ENCODE measurements around the gene DIP2A.

DNA sequence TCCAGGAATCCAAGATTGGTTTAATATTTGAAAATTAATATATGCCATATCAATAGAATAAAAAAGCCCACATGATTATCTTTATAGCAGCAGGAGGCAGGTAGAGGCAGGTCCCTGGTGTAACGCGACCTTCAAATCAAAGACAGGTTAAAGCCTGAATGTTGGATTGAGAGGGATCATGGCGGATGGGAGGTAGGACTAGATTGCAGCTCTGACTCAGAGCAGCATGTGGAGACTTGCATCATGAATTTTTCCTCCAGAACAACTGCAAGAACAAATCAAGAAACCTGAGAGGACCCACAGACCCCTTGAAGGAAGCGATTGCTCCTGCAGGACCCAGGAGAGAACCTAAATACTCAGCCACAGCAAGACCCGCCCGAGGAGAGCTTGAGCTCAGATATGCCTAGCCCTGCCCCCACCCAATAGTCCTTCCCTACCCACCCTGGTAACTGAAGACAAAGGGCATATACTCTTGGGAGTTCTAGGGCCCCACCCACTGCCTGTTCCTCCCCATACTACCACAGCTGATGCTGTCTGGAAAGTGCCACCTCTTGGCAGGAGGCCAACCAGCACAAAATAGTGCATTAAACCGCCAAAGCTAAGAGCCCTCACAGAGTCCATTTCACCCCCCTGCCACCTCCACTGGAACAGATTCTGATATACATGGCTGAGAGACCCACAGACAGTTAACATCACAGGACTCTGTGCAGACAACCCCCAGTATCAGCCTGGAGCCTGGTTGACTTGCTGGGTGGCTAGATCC is 126.7 kb downstream of the DIP2A start:
- TF ChIP-seq EZH2 (IDR thresholded peaks at IDR 0.05; ENCODE audit: low read depth, unreplicated experiment), result no peak
- TF ChIP-seq, protein P1, sequence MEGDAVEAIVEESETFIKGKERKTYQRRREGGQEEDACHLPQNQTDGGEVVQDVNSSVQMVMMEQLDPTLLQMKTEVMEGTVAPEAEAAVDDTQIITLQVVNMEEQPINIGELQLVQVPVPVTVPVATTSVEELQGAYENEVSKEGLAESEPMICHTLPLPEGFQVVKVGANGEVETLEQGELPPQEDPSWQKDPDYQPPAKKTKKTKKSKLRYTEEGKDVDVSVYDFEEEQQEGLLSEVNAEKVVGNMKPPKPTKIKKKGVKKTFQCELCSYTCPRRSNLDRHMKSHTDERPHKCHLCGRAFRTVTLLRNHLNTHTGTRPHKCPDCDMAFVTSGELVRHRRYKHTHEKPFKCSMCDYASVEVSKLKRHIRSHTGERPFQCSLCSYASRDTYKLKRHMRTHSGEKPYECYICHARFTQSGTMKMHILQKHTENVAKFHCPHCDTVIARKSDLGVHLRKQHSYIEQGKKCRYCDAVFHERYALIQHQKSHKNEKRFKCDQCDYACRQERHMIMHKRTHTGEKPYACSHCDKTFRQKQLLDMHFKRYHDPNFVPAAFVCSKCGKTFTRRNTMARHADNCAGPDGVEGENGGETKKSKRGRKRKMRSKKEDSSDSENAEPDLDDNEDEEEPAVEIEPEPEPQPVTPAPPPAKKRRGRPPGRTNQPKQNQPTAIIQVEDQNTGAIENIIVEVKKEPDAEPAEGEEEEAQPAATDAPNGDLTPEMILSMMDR (conservative IDR thresholded peaks at IDR 0.05; ENCODE audit: low read depth in 2 of 2), result no peak

Measured in GM23338 (cell line).